MM.1S (cell line): ENCODE measurements around the gene PPP1R16B.

Experiments
- DNase-seq: peaks from one replicate; pipeline ENCODE4 v3.0.0-alpha.2; 2015
- H2AFZ ChIP-seq: fragments of 300-600 bp; sonication (generic); 2 replicates; pipeline ENCODE4 v1.6.0; 2016; ENCODE audit warnings: antibody characterized with exemption, low read length
- H3F3A ChIP-seq: fragments of 300-600 bp; sonication (generic); 2 replicates; pipeline ENCODE4 v1.6.1; 2016; ENCODE audit warnings: mild to moderate bottlenecking, antibody characterized with exemption, low read length, moderate library complexity, mixed read lengths; ENCODE audit not compliant: insufficient read depth
- H3K27ac ChIP-seq: fragments of 300-600 bp; sonication (generic); 2 replicates; pipeline ENCODE4 v1.5.1; 2016; ENCODE audit warnings: mild to moderate bottlenecking, low read length
- H3K27me3 ChIP-seq: fragments of 300-600 bp; sonication (generic); replicated peaks from 2 replicates; pipeline ENCODE4 v1.6.0; 2016; ENCODE audit warnings: low read length; ENCODE audit not compliant: insufficient read depth
- H3K36me3 ChIP-seq: fragments of 300-600 bp; sonication (generic); replicated peaks from 2 replicates; pipeline ENCODE4 v1.6.1; 2016; ENCODE audit warnings: mild to moderate bottlenecking, low read length, mixed read lengths; ENCODE audit not compliant: insufficient read depth
- H3K4me1 ChIP-seq: fragments of 300-600 bp; sonication (generic); 2 replicates; pipeline ENCODE4 v1.6.1; 2016; ENCODE audit warnings: low read length, mixed read lengths
- H3K4me2 ChIP-seq: fragments of 300-600 bp; sonication (generic); 2 replicates; pipeline ENCODE4 v1.6.0; 2016; ENCODE audit warnings: low read depth, low read length
- H3K4me3 ChIP-seq: fragments of 300-600 bp; sonication (generic); 2 replicates; pipeline ENCODE4 v1.5.1; 2016; ENCODE audit warnings: low read length, mixed read lengths
- H3K79me2 ChIP-seq: fragments of 300-600 bp; sonication (generic); 2 replicates; pipeline ENCODE4 v1.6.1; 2016; ENCODE audit warnings: mixed run types, low read length, mixed read lengths
- H3K9ac ChIP-seq: fragments of 300-600 bp; sonication (generic); 2 replicates; pipeline ENCODE4 v1.6.1; 2016; ENCODE audit warnings: low read length, mixed read lengths
- H3K9me2 ChIP-seq: fragments of 300-600 bp; sonication (generic); replicated peaks from 2 replicates; pipeline ENCODE4 v1.6.1; 2016; ENCODE audit warnings: mild to moderate bottlenecking, low read length, mixed read lengths; ENCODE audit not compliant: insufficient read depth
- H3K9me3 ChIP-seq: fragments of 300-600 bp; sonication (generic); replicated peaks from 2 replicates; pipeline ENCODE4 v1.6.1; 2016; ENCODE audit warnings: mild to moderate bottlenecking, low read length, mixed read lengths; ENCODE audit not compliant: insufficient read depth
- H4K20me1 ChIP-seq: fragments of 300-600 bp; sonication (generic); 2 replicates; pipeline ENCODE4 v1.6.1; 2016; ENCODE audit warnings: mild to moderate bottlenecking, low read length, moderate library complexity, mixed read lengths; ENCODE audit not compliant: insufficient read depth
- EZH2 ChIP-seq: fragments of 300-600 bp; sonication (generic); optimal IDR thresholded peaks from 2 replicates; pipeline ENCODE3; 2017; ENCODE audit warnings: low read depth, mild to moderate bottlenecking, antibody characterized with exemption, low read length, mixed read lengths
- EZH2phosphoT487 ChIP-seq: fragments of 300-600 bp; sonication (generic); IDR thresholded peaks from 2 replicates; pipeline ENCODE4 v1.6.1; 2018; ENCODE audit warnings: antibody characterized with exemption, low read length
- TF ChIP-seq, protein P1 (sequence below): fragments of 300-600 bp; sonication (generic); IDR thresholded peaks from 2 replicates; pipeline ENCODE4 v1.5.1; 2016; ENCODE audit warnings: antibody characterized with exemption, low read length, mixed read lengths

Gene PPP1R16B

GRCh38 chr20:38762174-38762573 lies 43.3 kb upstream of the PPP1R16B start:
- H4K20me1 ChIP-seq = no peaks in the 10 kb centered on the region
- H3K9me2 ChIP-seq = no peaks in the 10 kb centered on the region
- DNase-seq = no peak
- H3K4me2 ChIP-seq = no peak overlapping the region
- no peak overlapping the region for H2AFZ ChIP-seq
- no peak overlapping the region for H3K4me3 ChIP-seq
- H3K36me3 ChIP-seq = no peaks in the 10 kb centered on the region
- H3K4me1 ChIP-seq = no peaks in the 10 kb centered on the region
- no peaks in the 10 kb centered on the region for H3F3A ChIP-seq
- TF ChIP-seq EZH2phosphoT487 (no peak), EZH2 (no peak)
- TF ChIP-seq, protein P1, sequence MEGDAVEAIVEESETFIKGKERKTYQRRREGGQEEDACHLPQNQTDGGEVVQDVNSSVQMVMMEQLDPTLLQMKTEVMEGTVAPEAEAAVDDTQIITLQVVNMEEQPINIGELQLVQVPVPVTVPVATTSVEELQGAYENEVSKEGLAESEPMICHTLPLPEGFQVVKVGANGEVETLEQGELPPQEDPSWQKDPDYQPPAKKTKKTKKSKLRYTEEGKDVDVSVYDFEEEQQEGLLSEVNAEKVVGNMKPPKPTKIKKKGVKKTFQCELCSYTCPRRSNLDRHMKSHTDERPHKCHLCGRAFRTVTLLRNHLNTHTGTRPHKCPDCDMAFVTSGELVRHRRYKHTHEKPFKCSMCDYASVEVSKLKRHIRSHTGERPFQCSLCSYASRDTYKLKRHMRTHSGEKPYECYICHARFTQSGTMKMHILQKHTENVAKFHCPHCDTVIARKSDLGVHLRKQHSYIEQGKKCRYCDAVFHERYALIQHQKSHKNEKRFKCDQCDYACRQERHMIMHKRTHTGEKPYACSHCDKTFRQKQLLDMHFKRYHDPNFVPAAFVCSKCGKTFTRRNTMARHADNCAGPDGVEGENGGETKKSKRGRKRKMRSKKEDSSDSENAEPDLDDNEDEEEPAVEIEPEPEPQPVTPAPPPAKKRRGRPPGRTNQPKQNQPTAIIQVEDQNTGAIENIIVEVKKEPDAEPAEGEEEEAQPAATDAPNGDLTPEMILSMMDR = no peak
- no peaks in the 10 kb centered on the region for H3K9me3 ChIP-seq
- H3K9ac ChIP-seq = no peak overlapping the region
- H3K79me2 ChIP-seq = no peaks in the 10 kb centered on the region
- no peaks in the 10 kb centered on the region for H3K27me3 ChIP-seq
- no peak overlapping the region for H3K27ac ChIP-seq

GRCh38 chr20:38763616-38764015 lies 41.9 kb upstream of the PPP1R16B start:
- H3K9me3 ChIP-seq = no peaks in the 10 kb centered on the region
- DNase-seq = no peak
- no peak overlapping the region for H3K4me2 ChIP-seq
- H2AFZ ChIP-seq = no peak overlapping the region
- no peaks in the 10 kb centered on the region for H3K36me3 ChIP-seq
- H3K79me2 ChIP-seq = no peaks in the 10 kb centered on the region
- H3K4me3 ChIP-seq = no peak overlapping the region
- no peak overlapping the region for H3K27ac ChIP-seq
- H4K20me1 ChIP-seq = no peaks in the 10 kb centered on the region
- H3K9ac ChIP-seq = no peak overlapping the region
- H3K9me2 ChIP-seq = no peaks in the 10 kb centered on the region
- H3K27me3 ChIP-seq = no peaks in the 10 kb centered on the region
- no peaks in the 10 kb centered on the region for H3F3A ChIP-seq
- TF ChIP-seq EZH2phosphoT487 (no peak), EZH2 (no peak)
- no peaks in the 10 kb centered on the region for H3K4me1 ChIP-seq

GRCh38 chr20:38764567-38765318 lies 40.8 kb upstream of the PPP1R16B start:
- Histone ChIP-seq H3K27ac (no peak overlapping the region), H3K9ac (no peak overlapping the region), H3K27me3 (no peaks in the 10 kb centered on the region), H3K9me3 (no peaks in the 10 kb centered on the region), H3K4me3 (no peak overlapping the region), H2AFZ (no peak overlapping the region), H3K79me2 (no peaks in the 10 kb centered on the region), H3K4me1 (no peaks in the 10 kb centered on the region), H3K36me3 (no peaks in the 10 kb centered on the region), H3K9me2 (no peaks in the 10 kb centered on the region), H4K20me1 (no peaks in the 10 kb centered on the region), H3F3A (no peaks in the 10 kb centered on the region), H3K4me2 (no peak overlapping the region)
- DNase-seq = no peak
- TF ChIP-seq EZH2phosphoT487 = no peak
- TF ChIP-seq, protein P1 = no peak
- TF ChIP-seq EZH2 = no peak

DNA sequence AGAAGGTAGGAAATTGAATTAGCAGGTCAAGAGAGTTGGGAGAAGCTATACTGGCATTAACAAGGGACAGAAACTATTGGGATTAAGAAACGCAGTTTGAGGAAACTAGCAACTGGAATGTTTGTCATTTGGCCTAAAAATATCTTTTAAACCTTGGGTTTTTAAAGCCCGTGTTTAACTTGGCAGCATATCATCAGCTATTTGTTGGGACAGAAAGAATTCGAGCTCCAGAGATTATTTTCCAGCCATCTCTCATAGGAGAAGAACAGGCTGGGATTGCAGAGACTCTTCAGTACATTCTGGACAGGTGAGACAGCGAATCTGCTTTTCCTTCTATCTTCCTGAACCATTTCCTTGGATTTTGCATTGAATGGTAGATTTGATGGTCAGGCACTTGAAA lies 39.4 kb upstream of the PPP1R16B start:
- no peak overlapping the region for H3K4me2 ChIP-seq
- no peaks in the 10 kb centered on the region for H3K4me1 ChIP-seq
- TF ChIP-seq EZH2 = no peak
- no peak for TF ChIP-seq EZH2phosphoT487
- TF ChIP-seq, protein P1 = no peak
- no peak overlapping the region for H3K27ac ChIP-seq
- H2AFZ ChIP-seq = no peak overlapping the region
- H3K4me3 ChIP-seq = no peak overlapping the region
- H3F3A ChIP-seq = no peaks in the 10 kb centered on the region
- no peak for DNase-seq
- H3K27me3 ChIP-seq = no peaks in the 10 kb centered on the region
- H3K9me2 ChIP-seq = no peaks in the 10 kb centered on the region
- no peak overlapping the region for H3K9ac ChIP-seq
- H3K9me3 ChIP-seq = no peaks in the 10 kb centered on the region
- H4K20me1 ChIP-seq = no peaks in the 10 kb centered on the region
- H3K79me2 ChIP-seq = no peaks in the 10 kb centered on the region
- H3K36me3 ChIP-seq = no peaks in the 10 kb centered on the region
